Gastroesophageal sphincter (tissue), 4 donors: ENCODE measurements around the gene TMEM222. TPM values are rescaled to one million over a fixed set of nuclear protein-coding genes. Genes with fewer than 3 reads are reported as not detected.

Experiments used
- ATAC-seq: fragments of 150-250 bp; one replicate; pipeline ENCODE4 v1.9.1; 2016; ENCODE audit warnings: mild to moderate bottlenecking, moderate library complexity
- H3K27ac ChIP-seq, 4 donors: fragments of 200-600 bp; sonication (generic) in 3 of 4; 1 replicate in 3 of 4; 2 replicates in 1 of 4; pipeline ENCODE4 v1.5.1; 2016 to 2019
- H3K27me3 ChIP-seq: fragments of 200-600 bp; sonication (generic); one replicate; pipeline ENCODE4 v1.5.1; 2019
- H3K36me3 ChIP-seq, 2 donors: fragments of 200-600 bp; sonication (generic); one replicate each; pipeline ENCODE4 v1.5.1; 2019; ENCODE audit warnings: control low read depth in 1 of 2
- H3K4me1 ChIP-seq, 3 donors: fragments of 200-600 bp; sonication (generic); 1 replicate in 2 of 3; 2 replicates in 1 of 3; pipeline ENCODE4 v1.5.1; 2016 to 2019; ENCODE audit warnings: control low read depth in 2 of 3
- H3K4me3 ChIP-seq, 2 donors: fragments of 200-600 bp; sonication (generic); one replicate each; pipeline ENCODE4 v1.5.1; 2019; ENCODE audit warnings: mild to moderate bottlenecking in 1 of 2, moderate library complexity in 1 of 2
- H3K9me3 ChIP-seq, 3 donors: fragments of 200-600 bp; sonication (generic); one replicate each; pipeline ENCODE4 v1.5.1; 2017 to 2019; ENCODE audit warnings: control low read depth in 2 of 3
- EP300 ChIP-seq: sonication (generic); formaldehyde crosslinking; IDR thresholded peaks from one replicate; pipeline ENCODE4 v1.6.1; 2017; ENCODE audit warnings: antibody characterized with exemption, mild to moderate bottlenecking
- POLR2A ChIP-seq, 2 donors: fragments of 450-650 bp; IDR thresholded peaks; one replicate each; pipeline ENCODE4 v1.6.1; 2017; ENCODE audit warnings: antibody characterized with exemption in 2 of 2, mild to moderate bottlenecking in 2 of 2, moderate library complexity in 1 of 2
- POLR2AphosphoS5 ChIP-seq: sonication (generic); formaldehyde crosslinking; IDR thresholded peaks from one replicate; pipeline ENCODE4 v1.6.1; 2017; ENCODE audit warnings: antibody characterized with exemption
- WGBS, 2 donors: methylation state at CpG; one replicate each; pipeline ENCODE4 v1.1.5; 2018; ENCODE audit warnings: low coverage in 1 of 2; 5-methylcytosine and 5-hydroxymethylcytosine counted together
- total RNA-seq, 4 donors: library from RNA; depleted of rRNA; stranded (reverse); fragments of >200 nt; gene quantifications; one replicate each; pipeline ENCODE4 v1.1.0, GENCODE V29; 2016
- TF ChIP-seq, protein P1 (sequence below), 4 experiments: fragments of 200-600 bp in 2 of 4; fragments of 450-650 bp in 2 of 4; sonication (generic) in 1 of 4; IDR thresholded peaks; one replicate each; pipeline ENCODE4 v1.5.1; 2017 to 2019; ENCODE audit warnings: antibody characterized with exemption in 4 of 4, mild to moderate bottlenecking in 2 of 4, moderate library complexity in 2 of 4

Gene TMEM222
- total RNA-seq, 4 donors from 2014 or later = 15.6 to 28.6 (median 24.1) TPM

- ATAC-seq = peak; percentile 79
- no peaks in the 10 kb centered on the region for H3K9me3 ChIP-seq
- H3K27me3 ChIP-seq = no peaks in the 10 kb centered on the region
- peak overlapping the region; percentile 68 to 94 (median 90) for H3K27ac ChIP-seq
- peaks cover 9 to 55% (median 30%) of the 10 kb centered on the region in 3 donors for H3K4me1 ChIP-seq
- no peak overlapping the region for H3K4me3 ChIP-seq
- peaks cover 0 to 73% of the 10 kb centered on the region in 2 donors for H3K36me3 ChIP-seq
- no peak for TF ChIP-seq POLR2AphosphoS5
- TF ChIP-seq, protein P1, sequence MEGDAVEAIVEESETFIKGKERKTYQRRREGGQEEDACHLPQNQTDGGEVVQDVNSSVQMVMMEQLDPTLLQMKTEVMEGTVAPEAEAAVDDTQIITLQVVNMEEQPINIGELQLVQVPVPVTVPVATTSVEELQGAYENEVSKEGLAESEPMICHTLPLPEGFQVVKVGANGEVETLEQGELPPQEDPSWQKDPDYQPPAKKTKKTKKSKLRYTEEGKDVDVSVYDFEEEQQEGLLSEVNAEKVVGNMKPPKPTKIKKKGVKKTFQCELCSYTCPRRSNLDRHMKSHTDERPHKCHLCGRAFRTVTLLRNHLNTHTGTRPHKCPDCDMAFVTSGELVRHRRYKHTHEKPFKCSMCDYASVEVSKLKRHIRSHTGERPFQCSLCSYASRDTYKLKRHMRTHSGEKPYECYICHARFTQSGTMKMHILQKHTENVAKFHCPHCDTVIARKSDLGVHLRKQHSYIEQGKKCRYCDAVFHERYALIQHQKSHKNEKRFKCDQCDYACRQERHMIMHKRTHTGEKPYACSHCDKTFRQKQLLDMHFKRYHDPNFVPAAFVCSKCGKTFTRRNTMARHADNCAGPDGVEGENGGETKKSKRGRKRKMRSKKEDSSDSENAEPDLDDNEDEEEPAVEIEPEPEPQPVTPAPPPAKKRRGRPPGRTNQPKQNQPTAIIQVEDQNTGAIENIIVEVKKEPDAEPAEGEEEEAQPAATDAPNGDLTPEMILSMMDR (IDR thresholded peaks at IDR 0.05) = peak; percentile 98 to 100 (median 99)
- WGBS, 2 donors = 39 to 45% methylated on average over 2 of the region's 5 CpGs
Measured at GRCh38 chr1:27300341-27301051, 21.5 kb upstream of the TMEM222 start.

GRCh38 chr1:27301052-27301422 is 20.9 kb upstream of the TMEM222 start:
- Histone ChIP-seq H3K9me3 (no peaks in the 10 kb centered on the region), H3K27me3 (no peaks in the 10 kb centered on the region), H3K27ac (peak overlapping the region in 3 of 4 donors; percentile 88 to 94 (median 93)), H3K4me3 (no peak overlapping the region), H3K4me1 (peaks cover 9 to 55% (median 30%) of the 10 kb centered on the region in 3 donors), H3K36me3 (peaks cover 0 to 73% of the 10 kb centered on the region in 2 donors)
- ATAC-seq = no peak
- TF ChIP-seq, protein P1 (IDR thresholded peaks at IDR 0.05) = no peak
- TF ChIP-seq POLR2AphosphoS5 (no peak), EP300 (no peak), POLR2A (IDR thresholded peaks at IDR 0.05) (no peak)
- 29% methylated on average over 3 of the region's 8 CpGs; no CpG with 5 or more reads in 1 of the 2 donors for WGBS, 2 donors

GRCh38 chr1:27301582-27302199 is 20.3 kb upstream of the TMEM222 start:
- H3K27ac ChIP-seq = peak overlapping the region in 3 of 4 donors; percentile 88 to 94 (median 93)
- peaks cover 0 to 75% of the 10 kb centered on the region in 2 donors for H3K36me3 ChIP-seq
- peaks cover 9 to 50% (median 30%) of the 10 kb centered on the region in 3 donors for H3K4me1 ChIP-seq

DNA sequence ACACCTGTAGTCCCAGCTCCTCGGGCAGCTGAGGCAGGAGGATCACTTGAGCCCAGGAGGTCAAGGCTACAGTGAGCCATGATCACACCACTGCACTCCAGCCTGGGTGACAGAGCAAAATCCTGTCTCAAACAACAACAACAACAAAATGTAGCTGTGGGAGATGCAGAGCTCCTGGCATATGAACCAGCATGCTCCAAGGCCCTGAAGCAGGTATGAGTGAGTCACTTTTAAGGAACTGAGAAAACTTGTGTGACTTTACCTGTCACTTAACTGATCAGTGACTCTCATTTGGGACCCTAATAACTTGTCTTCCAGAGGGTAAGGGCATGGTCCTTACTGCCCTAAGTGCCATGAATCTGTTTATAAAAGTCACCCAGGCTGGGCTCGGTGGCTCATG is 19.4 kb upstream of the TMEM222 start:
- H3K36me3 ChIP-seq = peaks cover 0 to 75% of the 10 kb centered on the region in 2 donors
- no peaks in the 10 kb centered on the region for H3K9me3 ChIP-seq
- H3K27me3 ChIP-seq = no peaks in the 10 kb centered on the region
- TF ChIP-seq, protein P1 (IDR thresholded peaks at IDR 0.05) = no peak
- no peak for TF ChIP-seq POLR2AphosphoS5
- ATAC-seq = no peak
- H3K4me1 ChIP-seq = peaks cover 9 to 41% (median 30%) of the 10 kb centered on the region in 3 donors
- 100% methylated on average over 1 of the region's 2 CpGs for WGBS, 2 donors
- no peak overlapping the region for H3K27ac ChIP-seq
- H3K4me3 ChIP-seq = no peak overlapping the region

More at GRCh38 chr1:27301582-27302199, 20.3 kb upstream of the TMEM222 start:
- no peak for ATAC-seq
- Histone ChIP-seq H3K27me3 (no peaks in the 10 kb centered on the region), H3K9me3 (no peaks in the 10 kb centered on the region), H3K4me3 (no peak overlapping the region)
- TF ChIP-seq POLR2AphosphoS5 (no peak), POLR2A (IDR thresholded peaks at IDR 0.05) (no peak), EP300 (no peak)
- TF ChIP-seq, protein P1 (IDR thresholded peaks at IDR 0.05) = no peak
- WGBS, 2 donors = 29 to 60% methylated on average over 1 to 2 of the region's 10 CpGs
